IPS-NIHi7 (cell line): ENCODE results near the gene FNBP1.
A peak's percentile ranks its signal among the peaks of the same experiment; 100 is the strongest.

Experiments
- DNase-seq: peaks from one replicate; pipeline ENCODE4 v3.0.0; 2012; ENCODE audit warnings: mixed read lengths; ENCODE audit errors: extremely low spot score

The FNBP1 gene

DNA sequence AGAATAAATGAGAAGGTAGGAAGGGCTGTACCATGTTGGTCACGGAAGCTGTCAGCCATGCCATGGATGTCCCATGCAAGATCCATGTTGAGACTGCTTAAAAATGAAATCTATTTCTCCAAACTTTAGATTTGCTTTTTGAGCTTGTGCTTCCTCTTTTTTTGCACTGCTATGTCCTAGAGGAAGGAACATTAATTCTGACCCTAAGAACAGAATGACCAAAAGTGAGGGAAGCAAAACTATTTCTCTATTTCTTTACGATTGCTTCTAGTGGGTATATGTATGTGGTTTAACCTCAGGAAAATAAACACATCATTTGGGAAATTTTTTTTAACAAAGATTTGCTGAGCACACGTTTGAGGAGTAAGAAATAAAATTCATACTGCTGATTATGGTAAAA, 123.1 kb downstream of the FNBP1 start:
- no peak for DNase-seq

DNA sequence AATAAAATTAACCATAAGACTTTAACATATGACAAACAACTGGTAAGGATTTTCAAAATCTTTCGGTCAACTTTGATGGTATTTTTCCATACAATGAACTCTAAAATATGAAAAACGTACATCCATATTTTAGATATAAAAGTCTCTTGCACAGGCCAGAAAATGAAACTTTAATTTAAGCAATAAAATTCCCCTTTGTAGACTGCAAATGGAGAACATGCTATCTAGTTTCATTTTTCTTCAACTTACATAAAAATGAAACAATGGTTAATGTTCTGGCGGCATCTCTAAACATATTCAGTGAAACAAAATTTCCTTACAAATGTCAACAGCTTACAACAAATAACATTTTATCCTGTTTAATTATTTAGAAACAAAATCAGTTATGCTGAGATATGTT, 123.7 kb downstream of the FNBP1 start:
- no peak for DNase-seq

DNA sequence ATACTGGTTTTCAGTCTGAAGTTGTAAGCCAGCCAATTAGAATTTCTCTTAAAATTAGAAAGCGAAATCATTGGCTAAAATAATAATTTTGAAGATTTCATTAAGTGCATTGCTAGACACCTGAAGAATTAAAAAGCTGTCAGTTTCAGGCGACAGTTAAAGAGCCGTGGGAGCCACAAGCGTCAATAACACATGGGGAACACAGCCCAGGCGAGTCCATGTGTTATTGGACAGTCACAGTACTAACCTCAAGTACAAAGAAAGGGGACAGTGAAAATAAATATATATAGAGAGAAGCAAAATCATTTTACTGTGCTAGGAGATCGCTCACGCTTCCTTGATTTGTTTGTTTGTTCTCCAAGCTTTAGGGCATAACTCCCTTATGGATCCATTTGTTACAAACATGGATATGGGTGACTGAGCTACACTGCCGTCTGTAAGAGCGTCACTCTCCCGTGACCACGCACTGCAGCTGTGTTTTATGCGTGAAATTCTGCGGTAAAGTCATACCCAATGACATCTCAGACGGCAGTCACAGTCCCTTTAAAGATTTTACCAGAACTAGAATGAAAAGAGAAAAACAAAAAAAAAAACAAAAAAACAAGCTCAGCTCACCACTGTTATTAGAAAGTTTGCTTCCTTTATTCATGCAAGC, 124.6 kb downstream of the FNBP1 start:
- no peak for DNase-seq

DNA sequence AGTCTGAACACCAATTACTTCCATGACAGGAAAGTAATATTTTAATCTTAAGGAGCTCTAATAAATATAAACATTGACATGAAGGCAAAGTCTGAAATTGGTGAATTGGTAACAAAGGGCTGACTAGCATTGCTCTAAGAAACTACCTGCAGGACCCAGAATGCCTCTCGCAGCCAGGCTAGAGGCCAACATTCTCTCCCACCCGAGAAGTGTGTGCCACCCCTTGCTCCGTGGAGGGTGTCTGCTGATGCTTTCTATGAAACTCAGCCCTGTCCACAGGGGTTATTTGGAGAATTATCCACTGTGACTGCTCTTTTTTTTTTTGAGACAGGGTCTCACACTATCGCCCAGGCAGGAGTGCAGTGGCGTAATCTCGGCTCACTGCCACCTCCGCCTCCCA, 126.3 kb downstream of the FNBP1 start:
- no peak for DNase-seq

DNA sequence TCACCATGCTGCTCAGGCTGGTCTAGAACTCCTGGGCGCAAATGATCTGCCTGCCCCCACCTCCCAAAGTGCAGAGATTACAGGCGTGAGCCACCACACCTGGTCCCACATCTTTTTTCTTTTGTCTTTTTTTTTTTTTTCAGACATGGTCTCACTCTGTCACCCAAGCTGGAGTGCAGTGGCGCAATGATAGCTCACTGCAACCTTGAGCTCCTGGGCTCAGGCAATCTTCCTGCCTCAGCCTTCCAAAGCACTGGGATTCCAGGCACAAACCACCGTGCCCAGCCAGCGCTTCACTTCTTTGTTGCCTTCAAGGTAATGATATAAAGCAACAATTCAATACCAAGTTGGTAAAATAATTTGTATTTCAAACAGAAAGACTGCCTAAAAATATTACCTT, 128.9 kb downstream of the FNBP1 start:
- no peak for DNase-seq

DNA sequence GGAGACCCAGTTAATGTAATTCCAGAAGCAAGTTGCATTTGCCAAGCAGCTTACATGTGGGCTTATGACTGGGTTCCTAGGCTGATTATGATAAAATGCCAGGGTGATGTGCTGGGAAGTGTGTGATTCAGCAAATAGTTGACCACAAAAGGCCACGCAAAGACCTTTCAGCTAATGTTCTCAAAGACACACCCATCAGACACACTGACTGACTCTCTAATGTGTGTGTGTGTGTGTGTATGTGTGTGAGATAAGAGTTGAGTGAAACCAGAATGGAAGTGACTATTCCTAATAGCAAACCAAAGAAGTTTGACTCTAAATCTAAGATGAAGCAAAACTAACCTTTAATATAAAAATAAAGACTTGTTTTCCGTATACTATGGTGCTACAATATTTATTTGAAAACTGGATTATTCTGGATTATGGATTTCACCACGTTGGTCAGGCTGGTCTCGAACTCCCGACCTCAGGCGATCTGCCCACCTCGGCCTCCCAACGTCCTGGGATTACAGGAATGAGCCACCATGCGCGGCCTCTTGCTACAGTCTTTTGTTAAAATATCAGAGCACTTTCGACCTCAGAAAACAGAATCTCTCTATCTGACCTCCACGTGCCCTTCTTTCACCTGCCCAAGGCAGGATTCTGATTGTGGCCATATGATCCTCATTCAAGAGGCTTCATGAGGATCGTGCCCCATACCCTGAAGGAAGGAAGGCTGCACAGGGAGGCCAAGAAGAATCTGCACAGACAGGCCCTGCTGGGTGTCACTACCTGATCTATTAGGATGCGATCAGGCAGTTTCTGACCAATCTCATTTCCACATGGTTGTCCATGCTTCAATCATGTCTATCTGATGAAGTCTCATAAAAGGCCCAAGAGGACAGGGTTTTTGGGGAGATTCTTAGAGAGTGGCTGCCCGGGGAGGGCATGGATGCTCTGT, 132.1 kb downstream of the FNBP1 start:
- no peak for DNase-seq

DNA sequence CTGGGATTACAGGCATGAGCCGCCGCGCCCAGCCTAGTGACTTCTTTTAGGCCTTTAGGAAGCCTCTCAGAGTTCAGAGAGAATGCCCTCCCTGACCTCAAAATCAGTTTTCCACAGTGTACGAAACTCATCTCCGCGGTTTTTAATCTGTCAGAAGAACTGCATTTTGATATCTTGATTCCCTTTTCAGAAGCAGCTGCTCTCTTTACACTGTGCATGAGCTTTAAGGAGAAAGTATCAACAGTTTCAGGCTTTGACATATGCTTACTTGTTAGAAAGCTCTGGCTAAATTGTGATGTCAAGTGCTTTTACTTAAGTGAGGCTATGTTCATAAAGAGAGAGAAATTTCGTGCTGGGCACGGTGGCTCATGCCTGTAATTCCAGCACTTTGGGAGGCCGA, 133.1 kb downstream of the FNBP1 start:
- no peak for DNase-seq

DNA sequence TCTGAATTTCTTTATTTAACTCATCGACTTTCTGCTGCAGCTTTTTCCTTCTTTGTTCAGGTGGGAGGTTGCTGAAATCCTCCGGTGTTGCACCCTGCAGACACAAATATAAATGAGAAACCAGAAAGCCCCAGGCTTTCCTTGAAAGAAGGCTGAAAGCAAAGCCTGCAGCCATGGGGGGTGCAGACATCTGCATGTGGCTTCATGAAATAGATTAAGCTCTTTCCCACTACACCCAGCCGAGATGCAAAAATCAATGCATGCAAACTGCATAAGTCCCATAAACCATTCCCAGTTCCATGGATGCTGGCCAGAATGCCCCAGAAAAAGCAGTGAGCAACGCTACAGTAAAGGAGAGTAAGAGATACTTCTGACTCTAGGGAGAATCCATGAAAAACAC, 134.1 kb downstream of the FNBP1 start:
- DNase-seq, result no peak

DNA sequence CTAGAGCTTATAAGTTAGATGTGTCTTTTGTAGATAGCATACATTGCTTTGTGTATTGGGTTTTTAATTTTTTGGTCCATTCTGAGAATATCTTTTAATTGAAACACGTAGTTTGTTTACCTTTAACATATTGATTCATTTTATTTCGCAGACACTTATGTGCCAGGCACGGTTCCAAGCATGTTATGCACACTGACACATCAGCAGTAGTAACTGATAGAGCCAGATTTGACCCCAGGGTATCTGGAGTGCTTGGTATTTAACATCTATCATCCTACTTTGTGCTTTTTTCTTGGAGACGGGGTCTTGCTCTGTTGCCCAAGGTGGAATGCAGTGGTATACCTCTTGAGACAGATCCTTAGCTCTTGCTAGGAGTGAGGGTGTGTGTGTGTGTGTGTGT, 135.8 kb downstream of the FNBP1 start:
- DNase-seq, result no peak

DNA sequence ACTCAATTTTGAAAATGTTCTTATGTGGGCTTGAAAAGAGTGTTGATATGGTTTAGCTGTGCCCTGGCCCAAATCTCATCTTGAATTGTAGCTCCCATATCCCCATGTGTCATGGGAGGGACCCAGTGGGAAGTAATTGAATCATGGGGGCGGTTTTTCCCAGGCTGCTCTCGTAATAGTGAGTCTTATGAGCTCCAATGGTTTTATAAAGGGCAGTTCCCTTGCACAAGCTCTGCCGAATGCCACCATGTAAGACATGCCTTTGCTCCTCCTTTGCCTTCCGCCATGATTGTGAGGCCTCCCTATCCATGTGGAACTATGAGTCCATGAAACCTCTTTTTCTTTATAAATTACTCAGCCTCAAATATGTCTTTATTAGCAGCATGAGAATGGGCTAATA, 136.7 kb downstream of the FNBP1 start:
- DNase-seq, result no peak

DNA sequence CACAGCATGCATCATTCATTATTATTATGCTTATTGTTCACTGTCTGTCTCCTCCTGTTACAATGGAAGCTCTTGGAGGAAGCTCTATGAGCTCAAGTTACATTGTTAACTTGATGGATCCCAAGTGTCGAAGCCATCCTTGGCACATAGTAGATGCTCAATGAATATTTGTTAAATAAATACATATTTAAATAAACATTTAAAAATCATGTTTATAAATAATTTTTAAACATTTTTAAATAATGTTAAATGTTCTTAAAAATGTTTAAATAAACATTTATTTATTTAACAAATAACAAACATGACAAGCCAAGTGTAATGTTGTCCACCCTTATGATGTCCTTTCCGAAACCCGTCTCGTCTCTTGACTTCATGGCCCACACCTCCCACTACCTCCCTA, 138.3 kb downstream of the FNBP1 start:
- no peak for DNase-seq

DNA sequence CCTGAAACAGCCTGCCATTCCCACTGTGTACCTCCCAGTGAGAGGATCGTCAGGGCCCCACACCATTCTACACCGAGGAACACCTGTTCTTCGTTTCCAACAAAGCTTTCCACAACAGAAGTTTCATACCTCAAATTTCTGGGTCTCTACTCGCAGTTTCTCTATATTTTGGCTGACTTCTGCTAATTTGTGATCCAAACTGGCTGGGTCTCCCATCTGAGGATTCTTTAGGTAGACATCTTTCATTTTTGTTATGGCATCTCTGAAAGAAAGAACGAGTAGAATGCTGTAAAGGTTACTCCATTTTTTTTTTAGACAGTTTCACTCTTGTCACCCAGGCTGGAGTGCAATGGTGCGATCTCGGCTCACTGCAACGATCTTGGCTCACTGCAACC, 140.3 kb downstream of the FNBP1 start:
- DNase-seq, result no peak

DNA sequence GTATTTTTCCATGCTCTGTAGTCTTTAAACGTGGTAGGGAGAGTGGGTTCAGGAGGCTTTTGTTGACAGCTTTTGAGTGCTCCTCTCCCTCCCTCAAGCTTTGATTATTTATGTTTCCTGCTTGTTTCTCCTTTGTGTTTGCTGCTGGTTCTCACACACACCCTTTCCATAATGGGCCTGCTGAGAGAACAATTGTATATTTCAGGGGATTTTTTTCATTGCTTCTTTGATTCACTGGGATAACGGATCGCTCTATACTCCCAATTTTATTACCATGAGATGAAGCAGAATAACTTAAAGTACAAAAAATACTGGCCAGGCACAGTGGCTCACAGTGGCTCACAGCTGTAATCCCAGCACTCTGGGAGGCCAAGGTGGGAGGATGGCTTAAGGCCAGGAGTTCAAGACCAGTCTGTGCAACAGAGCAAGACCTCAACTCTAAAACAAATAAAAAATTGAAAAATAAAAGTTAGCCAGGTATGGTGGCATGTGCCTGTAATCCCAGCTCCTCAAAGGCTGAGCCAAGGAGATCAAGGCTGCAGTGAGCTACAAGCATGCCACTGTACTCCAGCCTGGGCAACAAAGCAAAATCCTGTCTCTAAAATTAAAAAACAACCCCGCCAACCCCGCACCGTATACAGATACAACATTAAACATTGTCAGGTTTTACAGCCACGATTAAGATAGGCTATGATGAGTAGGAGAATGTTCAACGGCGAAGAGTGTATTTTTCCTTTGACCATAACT, 140.8 kb downstream of the FNBP1 start:
- no peak for DNase-seq

DNA sequence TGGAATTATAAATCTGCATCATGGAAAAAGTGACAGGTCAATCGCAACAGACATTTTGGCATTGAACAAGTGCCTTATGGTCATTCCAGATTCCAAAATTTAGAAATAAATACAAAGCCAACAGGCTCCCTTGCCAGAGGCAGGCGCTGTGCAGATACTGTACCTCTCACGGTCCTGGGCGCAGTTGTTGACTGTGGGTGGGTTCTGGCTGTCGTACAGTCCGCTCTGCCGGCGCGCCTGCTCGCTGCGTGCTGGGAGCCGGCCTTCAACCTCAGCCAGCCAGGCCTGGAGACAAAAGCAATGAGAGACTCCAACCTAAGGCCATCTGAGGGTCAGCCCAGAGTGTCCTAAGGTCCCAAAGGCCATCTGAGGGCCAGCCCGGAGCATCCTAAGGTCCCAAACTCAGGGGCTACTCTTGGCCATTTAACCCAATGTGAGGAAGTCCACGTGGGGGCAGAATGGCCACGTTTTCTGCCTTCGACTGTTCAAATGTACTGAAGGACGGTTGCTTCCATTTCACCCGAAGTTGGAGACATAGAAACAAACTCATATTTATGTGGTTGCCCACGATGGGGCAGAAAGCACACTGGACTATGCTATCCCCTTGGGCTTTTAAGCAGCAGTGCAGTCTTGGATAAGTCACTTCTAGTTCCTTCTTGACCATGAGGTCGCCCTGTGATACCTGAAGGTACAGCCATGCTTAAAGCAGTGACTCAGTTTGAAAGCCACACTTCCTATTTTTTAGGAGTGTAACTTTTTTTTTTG, 142.5 kb downstream of the FNBP1 start:
- no peak for DNase-seq

DNA sequence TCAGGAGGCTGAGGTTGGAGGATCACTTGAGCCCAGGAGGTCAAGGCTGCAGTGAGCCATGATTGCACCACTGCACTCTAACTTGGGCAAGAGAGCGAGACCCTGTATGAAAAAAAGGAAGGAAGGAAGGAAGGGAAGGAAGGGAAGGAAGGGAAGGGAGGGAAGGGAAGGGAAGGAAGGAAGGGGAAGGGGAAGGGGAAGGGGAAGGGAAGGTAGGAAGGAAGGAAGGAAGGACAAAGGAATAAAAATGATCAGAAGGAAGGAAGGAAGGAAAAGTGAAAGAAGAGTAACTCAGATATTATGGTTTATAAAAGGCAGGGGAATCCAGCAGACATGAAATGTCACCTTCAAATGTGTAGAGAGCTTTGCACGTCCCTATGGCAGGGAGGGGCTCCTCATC, 143.4 kb downstream of the FNBP1 start:
- no peak for DNase-seq

DNA sequence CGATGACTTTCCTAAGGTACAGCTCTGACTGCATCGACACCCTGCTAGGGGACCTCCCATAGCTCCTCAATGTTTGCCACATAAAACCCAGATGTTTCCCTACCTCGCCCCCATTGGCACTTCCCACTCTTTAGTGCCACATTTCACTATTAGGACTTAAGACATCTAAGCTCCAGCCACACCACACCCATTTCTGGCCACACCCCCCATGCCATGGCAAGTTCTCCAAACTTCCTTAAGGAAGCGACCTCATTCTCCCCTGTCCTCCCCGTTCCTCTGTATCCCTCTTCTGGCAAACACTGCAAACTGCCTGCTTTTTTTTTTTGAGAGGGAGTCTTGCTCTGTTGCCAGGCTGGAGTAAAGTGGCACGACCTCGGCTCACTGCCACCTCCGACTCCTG, 144.8 kb downstream of the FNBP1 start:
- DNase-seq, result peak; percentile 45

DNA sequence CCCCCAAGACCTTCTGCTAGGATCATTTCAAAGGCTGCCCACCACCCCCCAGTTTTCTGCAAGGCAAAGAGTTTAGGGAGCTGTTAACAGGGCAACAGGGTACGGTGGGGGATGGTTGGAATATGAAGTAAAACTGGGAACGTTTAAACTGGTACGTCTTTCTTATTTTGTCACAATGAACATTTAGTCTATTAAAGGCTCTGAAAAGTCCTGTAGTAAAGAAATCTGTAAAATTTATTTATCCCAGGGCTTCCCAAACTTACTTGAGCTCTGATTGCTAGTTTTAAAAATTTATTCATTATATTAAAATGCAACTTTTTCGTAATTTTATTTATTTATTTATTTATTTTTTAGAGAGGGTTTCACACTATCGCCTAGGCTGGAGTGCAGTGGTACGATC, 145.7 kb downstream of the FNBP1 start:
- DNase-seq, result no peak

DNA sequence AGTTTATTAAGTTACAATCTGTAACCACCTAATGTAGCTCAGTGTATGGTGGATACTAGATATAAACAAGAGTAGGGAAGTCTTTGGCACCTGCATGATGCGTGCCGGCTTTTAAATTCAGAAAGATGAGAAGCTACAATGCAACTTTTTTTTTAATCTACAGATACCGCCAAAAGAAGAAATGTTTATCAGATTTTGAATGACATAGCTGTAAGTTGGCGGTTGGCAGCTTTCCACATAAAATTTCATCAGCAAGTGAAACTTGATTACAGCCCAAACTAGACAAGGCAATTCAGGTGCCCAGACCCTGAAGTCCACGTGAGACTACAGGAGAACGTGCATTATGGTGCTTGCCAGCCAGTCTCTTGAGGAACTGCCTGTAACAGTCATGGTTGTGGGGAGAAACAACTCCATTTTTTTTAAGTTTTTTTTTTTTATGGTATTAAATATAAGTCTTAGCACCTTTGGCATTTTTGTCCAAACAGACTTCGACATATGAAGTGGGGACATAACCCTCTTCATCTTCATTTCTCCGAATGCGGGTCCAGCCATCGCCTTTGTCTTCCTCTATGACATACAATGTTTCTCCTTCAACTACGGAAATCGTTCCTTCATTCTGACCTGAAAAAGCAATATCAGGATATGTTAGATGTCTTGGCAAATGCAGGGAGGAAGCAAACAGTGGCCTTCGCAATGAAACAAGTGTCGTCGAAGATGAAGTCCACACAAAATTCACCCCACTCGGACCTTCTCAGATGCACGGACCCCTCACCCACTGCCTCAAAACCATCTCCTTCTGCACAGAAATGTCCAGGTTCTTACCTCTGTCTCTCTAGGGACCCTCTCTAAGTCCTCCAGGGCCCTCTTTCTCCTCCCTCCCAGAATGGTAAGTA, 147.4 kb downstream of the FNBP1 start:
- DNase-seq, result no peak

DNA sequence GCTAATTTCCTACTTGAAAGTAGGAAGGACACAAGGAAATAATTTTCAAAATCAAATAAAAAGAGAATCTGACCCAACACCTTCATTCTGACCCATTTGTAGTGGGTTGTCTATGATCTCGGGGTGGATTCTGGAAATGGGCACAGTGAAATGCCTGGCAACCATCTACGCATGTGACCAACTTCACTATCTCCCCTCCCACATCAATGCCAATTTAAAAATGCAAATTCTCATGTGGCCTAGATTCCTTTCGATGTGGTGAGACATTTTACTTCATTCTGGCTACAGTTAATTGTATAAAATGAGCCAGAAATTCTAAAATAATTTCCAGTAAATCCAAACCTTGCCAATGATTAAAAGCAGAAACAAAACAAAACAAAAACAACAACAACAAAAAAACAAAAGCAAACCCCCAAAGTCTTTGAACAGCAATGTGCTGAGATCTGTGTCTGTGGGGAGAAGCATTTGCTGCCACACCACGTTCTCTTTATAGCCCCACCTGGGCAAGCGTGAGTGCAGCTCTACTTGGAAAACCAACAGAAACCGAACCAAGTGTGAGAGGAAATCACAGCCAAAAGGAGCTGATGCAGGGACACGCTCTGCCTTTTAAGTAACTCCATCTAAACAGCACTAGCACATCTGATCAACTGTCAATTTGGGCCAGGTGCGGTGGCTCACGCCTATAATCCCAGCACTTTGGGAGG, 148.7 kb downstream of the FNBP1 start:
- no peak for DNase-seq

DNA sequence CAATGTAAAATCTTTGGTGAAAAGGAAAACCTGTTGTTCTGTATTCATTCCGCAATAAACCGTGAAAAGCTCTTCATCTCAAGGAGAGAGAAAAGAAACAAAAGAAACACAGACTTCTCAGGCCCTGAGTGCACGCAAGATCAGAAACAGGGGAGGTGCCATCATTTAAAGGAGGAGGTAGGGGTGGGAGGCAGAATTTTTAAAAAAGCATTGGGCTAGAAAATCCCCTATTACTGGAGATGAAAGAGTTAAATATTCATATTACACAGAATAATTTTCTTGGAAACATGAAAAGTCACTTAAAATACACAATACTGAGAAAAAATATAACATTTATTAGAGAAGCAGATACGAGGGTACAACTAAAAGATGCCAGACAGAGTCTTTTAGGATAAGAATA, 151.4 kb downstream of the FNBP1 start:
- DNase-seq, result no peak
